K562 (cell line): ENCODE data around the gene PPIL4. TPM values are rescaled to one million over a fixed set of nuclear protein-coding genes. Genes with fewer than 3 reads are reported as not detected.
A peak's percentile ranks its signal among the peaks of the same experiment; 100 is the strongest.

Experiments used
- ATAC-seq: fragments of 200-7000 bp; cut with Tn5 transposase; 3 replicates; pipeline ENCODE4 v1.9.1; 2020; ENCODE audit warnings: moderate library complexity
- BruUV-seq: library from RNA; stranded (reverse); fragments of 400-500 nt; replicated peaks from 2 replicates; lab custom pipeline; 2021; lab: Mats Ljungman, UMichigan
- CTCF ChIA-PET: fragments of 300-600 bp; formaldehyde crosslinking; extraction: SDS; loops from one replicate; lab custom pipeline; 2021; ENCODE audit warnings: low intra/inter-chr PET ratio; lab: Yijun Ruan, JAX
- POLR2A ChIA-PET: fragments of 300-600, 350-650 bp; sonication (Branson Sonifier 250); formaldehyde crosslinking; extraction: SDS; loops from one replicate; lab custom pipeline; 2021; ENCODE audit warnings: antibody characterized with exemption, inconsistent platforms; lab: Yijun Ruan, JAX
- DNase-seq, 4 experiments: peaks; one replicate each; pipeline versions ENCODE4 v3.0.0 to v3.0.0-alpha.2; 2011 to 2018; ENCODE audit warnings: low spot score in 3 of 4, mixed read lengths in 3 of 4; ENCODE audit errors: extremely low read depth in 1 of 4
- FAIRE-seq: peaks from 2 replicates; lab custom pipeline; 2011; peaks lifted over from hg19 to GRCh38; lab: Jason Lieb, UNC
- H2AFZ ChIP-seq: 2 replicates; pipeline ENCODE4 v1.6.0; 2011; ENCODE audit warnings: low read depth, low read length, control low read depth, inconsistent platforms
- H3K27ac ChIP-seq: fragments of 200-600 bp; 3 replicates; pipeline ENCODE4 v1.8.0; 2011; ENCODE audit warnings: low read depth, mild to moderate bottlenecking, control low read depth, inconsistent platforms, low read length, moderate library complexity, mixed read lengths; ENCODE audit errors: extremely low read depth
- H3K27me3 ChIP-seq, 2 experiments: fragments of 300-600 bp in 1 of 2; 2 replicates in 1 of 2; 3 replicates in 1 of 2; pipeline versions ENCODE4 v1.6.0 to v1.8.0; 2011; ENCODE audit warnings: inconsistent platforms in 2 of 2, low read length in 2 of 2, mild to moderate bottlenecking in 1 of 2, mixed read lengths in 1 of 2, moderate library complexity in 1 of 2; ENCODE audit not compliant: control insufficient read depth in 2 of 2, insufficient read depth in 2 of 2
- H3K36me3 ChIP-seq: fragments of 300-600 bp; 3 replicates; pipeline ENCODE4 v1.8.0; 2011; ENCODE audit warnings: mild to moderate bottlenecking, low read length, inconsistent platforms; ENCODE audit not compliant: control insufficient read depth, insufficient read depth
- H3K4me1 ChIP-seq, 2 experiments: fragments of 200-600 bp in 1 of 2; replicated peaks in 1 of 2; 2 replicates in 1 of 2; 3 replicates in 1 of 2; pipeline versions ENCODE4 v1.5.1 to v1.8.0; 2011; ENCODE audit warnings: inconsistent platforms in 2 of 2, low read length in 2 of 2, mild to moderate bottlenecking in 1 of 2, mixed read lengths in 1 of 2, moderate library complexity in 1 of 2; ENCODE audit not compliant: control insufficient read depth in 2 of 2, insufficient read depth in 2 of 2
- H3K4me2 ChIP-seq: 2 replicates; pipeline ENCODE4 v1.6.1; 2011; ENCODE audit warnings: low read length, control low read depth, inconsistent platforms, mixed read lengths; ENCODE audit not compliant: insufficient read depth
- H3K4me3 ChIP-seq: fragments of 200-600 bp; sonication (generic), shearing (Covaris generic); 2 replicates; pipeline ENCODE4 v1.5.1; 2016; ENCODE audit warnings: control low read depth, inconsistent platforms
- H3K79me2 ChIP-seq: fragments of 200-600 bp; 3 replicates; pipeline ENCODE4 v1.8.0; 2011; ENCODE audit warnings: low read length, inconsistent platforms; ENCODE audit not compliant: control insufficient read depth, insufficient read depth
- H3K9ac ChIP-seq, 2 experiments: 2 replicates each; pipeline versions ENCODE4 v1.6.0 to v1.6.1; 2011; ENCODE audit warnings: low read depth in 2 of 2, low read length in 2 of 2, control low read depth in 1 of 2, inconsistent platforms in 1 of 2, mild to moderate bottlenecking in 1 of 2, mixed read lengths in 1 of 2; ENCODE audit not compliant: insufficient read depth in 1 of 2
- H3K9me1 ChIP-seq: one replicate; pipeline ENCODE4 v1.6.0; 2011; ENCODE audit warnings: inconsistent platforms, mild to moderate bottlenecking, low read length, moderate library complexity; ENCODE audit not compliant: control insufficient read depth, insufficient read depth
- H3K9me3 ChIP-seq: replicated peaks from 2 replicates; pipeline ENCODE4 v1.5.1; 2011; ENCODE audit warnings: low read depth, low read length, inconsistent platforms; ENCODE audit not compliant: control insufficient read depth, insufficient read depth
- H4K20me1 ChIP-seq: replicated peaks from 2 replicates; pipeline ENCODE4 v1.6.1; 2011; ENCODE audit warnings: low read length, inconsistent platforms, mixed read lengths; ENCODE audit not compliant: control insufficient read depth, insufficient read depth
- ASH1L ChIP-seq: fragments of 450-650 bp; IDR thresholded peaks from 2 replicates; pipeline ENCODE4 v1.6.1; 2018; ENCODE audit warnings: borderline replicate concordance, mild to moderate bottlenecking, low read depth; ENCODE audit not compliant: partially characterized antibody
- CBFA2T3 ChIP-seq: fragments of 450-650 bp; IDR thresholded peaks from 2 replicates; pipeline ENCODE4 v1.6.1; 2017
- CREM ChIP-seq: IDR thresholded peaks from 2 replicates; pipeline ENCODE4 v1.6.1; 2014; ENCODE audit warnings: antibody characterized with exemption, low read depth
- ESRRA ChIP-seq: fragments of 450-650 bp; IDR thresholded peaks from 2 replicates; pipeline ENCODE4 v1.6.1; 2014; ENCODE audit warnings: low read depth, mild to moderate bottlenecking, moderate library complexity, borderline replicate concordance
- GABPB1 ChIP-seq: sonication (generic); formaldehyde crosslinking; IDR thresholded peaks from 2 replicates; pipeline ENCODE4 v1.8.0; 2022; ENCODE audit warnings: mild to moderate bottlenecking, missing genetic modification reagents
- RB1 ChIP-seq: fragments of 450-650 bp; IDR thresholded peaks from 2 replicates; pipeline ENCODE4 v1.6.1; 2017; ENCODE audit warnings: low read depth, mild to moderate bottlenecking
- RBFOX2 ChIP-seq: fragments of 200-400 bp; formaldehyde crosslinking; IDR thresholded peaks from 2 replicates; pipeline ENCODE4 v1.6.1; 2017; ENCODE audit warnings: low read depth, mild to moderate bottlenecking, low read length, moderate library complexity
- SETDB1 ChIP-seq: IDR thresholded peaks from one replicate; pipeline ENCODE4 v1.6.1; 2012; ENCODE audit warnings: low read length, control low read depth, inconsistent platforms
- SMC3 ChIP-seq: conservative IDR thresholded peaks from 2 replicates; pipeline ENCODE4 v1.6.1; 2011; ENCODE audit warnings: low read depth, low read length, improper control_type of control experiment; ENCODE audit not compliant: insufficient read depth
- SNAPC5 ChIP-seq: fragments of 250-450 bp; sonication (Bioruptor Pico); IDR thresholded peaks from 2 replicates; pipeline ENCODE4 v1.8.0; 2021; ENCODE audit warnings: moderate library complexity, mild to moderate bottlenecking, inconsistent platforms
- SREBF1 ChIP-seq: fragments of 150-350 bp; IDR thresholded peaks from 2 replicates; pipeline ENCODE4 v1.6.1; 2014; ENCODE audit warnings: antibody characterized with exemption, low read depth, low read length, borderline replicate concordance
- ZEB2 ChIP-seq: fragments of 450-650 bp; IDR thresholded peaks from 2 replicates; pipeline ENCODE4 v1.6.1; 2016
- ZNF165 ChIP-seq: fragments of 250-450 bp; sonication (Bioruptor Pico); IDR thresholded peaks from 2 replicates; pipeline ENCODE4 v1.4.0; 2020; ENCODE audit warnings: borderline replicate concordance
- ZNF184 ChIP-seq: sonication (generic); formaldehyde crosslinking; IDR thresholded peaks from 2 replicates; pipeline ENCODE4 v1.5.0; 2020; ENCODE audit warnings: missing genetic modification reagents
- ZNF224 ChIP-seq: sonication (generic); formaldehyde crosslinking; IDR thresholded peaks from 2 replicates; pipeline ENCODE4 v1.8.0; 2022; ENCODE audit warnings: mild to moderate bottlenecking, missing genetic modification reagents
- ZNF24 ChIP-seq: fragments of 450-650 bp; IDR thresholded peaks from 2 replicates; pipeline ENCODE4 v1.6.1; 2016
- ZNF518B ChIP-seq: fragments of 250-450 bp; sonication (Bioruptor Pico); IDR thresholded peaks from 2 replicates; pipeline ENCODE4 v1.5.0; 2021; ENCODE audit warnings: mild to moderate bottlenecking, moderate library complexity
- ZNF551 ChIP-seq: fragments of 250-450 bp; sonication (Bioruptor Pico); IDR thresholded peaks from 2 replicates; pipeline ENCODE4 v1.5.0; 2021; ENCODE audit warnings: mild to moderate bottlenecking, moderate library complexity
- ZNF707 ChIP-seq: fragments of 250-450 bp; sonication (Bioruptor Pico); conservative IDR thresholded peaks from 2 replicates; pipeline ENCODE4 v1.8.0; 2022; ENCODE audit warnings: inconsistent platforms, mild to moderate bottlenecking, moderate library complexity
- ZNF780A ChIP-seq: fragments of 250-450 bp; sonication (Bioruptor Pico); IDR thresholded peaks from 2 replicates; pipeline ENCODE4 v1.5.0; 2021; ENCODE audit warnings: mild to moderate bottlenecking
- WGBS: fragments of 100-300 bp; shearing (Covaris generic); methylation state at CpG from one replicate; pipeline ENCODE4 v1.1.6; 2016; ENCODE audit warnings: low coverage, mixed read lengths; ENCODE audit not compliant: insufficient coverage; ENCODE audit errors: missing lambda C conversion rate; 5-methylcytosine and 5-hydroxymethylcytosine counted together
- in situ Hi-C: fragments of 300-500 bp; cut with MboI; formaldehyde crosslinking; loops from 4 replicates; pipeline ENCODE4 v1.15.0; 2018; ENCODE audit warnings: inconsistent platforms, mixed read lengths
- intact Hi-C: fragments of 100-400 bp; cut with micrococcal nuclease; formaldehyde crosslinking; loops from 2 replicates; pipeline ENCODE4 v1.14.2; 2022
- polyA plus RNA-seq, 8 experiments: library from polyadenylated mRNA; depleted of rRNA in 4 of 8; stranded (reverse) in 5 of 8; unstranded in 3 of 8; fragments of >200 nt; fragmentation: Nextera tagmentation in 2 of 8; fragmentation: Illumina TruSeq in 1 of 8; extraction: Ambion mirVana in 2 of 8; extraction: Trizol in 1 of 8; gene quantifications; 2 replicates each; pipeline versions ENCODE4 v1.2.1 to v1.2.3, GENCODE V29; 2011 to 2014; ENCODE audit warnings: inconsistent platforms in 1 of 8, missing spikeins in 1 of 8
- total RNA-seq, 7 experiments: library from RNA; depleted of rRNA in 6 of 7; stranded (reverse); fragments of >200 nt in 6 of 7; fragmentation: Illumina TruSeq in 2 of 7; extraction: Trizol in 2 of 7; gene quantifications; 2 replicates each; pipeline versions ENCODE4 v1.2.1 to v1.2.3, GENCODE V29; 2011 to 2021; ENCODE audit warnings: low replicate concordance in 1 of 7

The PPIL4 gene
- total and polyA plus RNA-seq, 9 of the 15 experiments (the other 6 are each of a cell fraction or from before 2014, with no cell fraction given): 14.5 to 55.2 (median 45.9) TPM

DNA sequence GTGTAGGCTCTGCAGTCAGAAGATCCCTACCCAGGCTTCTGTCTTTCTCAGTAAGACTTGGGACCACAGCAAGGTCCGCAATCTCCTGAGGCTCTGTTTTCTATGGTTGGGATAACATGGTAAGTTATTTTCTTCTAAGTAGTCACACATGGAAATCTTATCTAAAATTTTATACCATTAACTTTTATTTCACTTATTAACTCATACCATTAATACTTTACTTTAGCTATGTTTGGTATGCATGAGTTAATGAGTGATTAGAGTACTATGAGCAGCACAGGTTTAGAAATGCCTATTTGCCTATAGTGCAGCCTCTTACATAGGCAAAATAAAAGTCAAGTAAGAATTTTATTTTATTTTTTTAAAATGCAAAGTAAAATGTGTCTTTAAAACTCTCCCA, 47.6 kb upstream of the PPIL4 start:
- in situ Hi-C loops: no loop called here
- Histone ChIP-seq H4K20me1 (no peaks in the 10 kb centered on the region), H3K36me3 (peaks cover 67% of the 10 kb centered on the region), H3K4me3 (no peak overlapping the region), H3K9me3 (no peaks in the 10 kb centered on the region), H3K9me1 (no peaks in the 10 kb centered on the region), H3K27ac (no peak overlapping the region), H3K27me3 (no peaks in the 10 kb centered on the region), H3K4me2 (no peak overlapping the region), H3K79me2 (no peaks in the 10 kb centered on the region), H3K4me1 (no peaks in the 10 kb centered on the region), H3K9ac (no peak overlapping the region), H2AFZ (no peak overlapping the region)
- WGBS: 91% methylated on average over 1 of the region's 1 CpG
- intact Hi-C loops: no loop called here
- BruUV-seq: no TSS peak
- peak; percentile 23; the same call in 1 of the 3 replicates for ATAC-seq
- CTCF ChIA-PET: no interaction called here
- DNase-seq: no peak
- TF ChIP-seq SREBF1: no peak
- no peak for TF ChIP-seq ZNF24
- TF ChIP-seq RBFOX2: no peak
- no peak for TF ChIP-seq ZNF224 (CRISPR knock-in tag)
- TF ChIP-seq RB1: no peak
- no peak for TF ChIP-seq CREM
- TF ChIP-seq SETDB1: no peak
- no peak for TF ChIP-seq GABPB1
- TF ChIP-seq ESRRA: no peak
- no peak for TF ChIP-seq ZNF165 (CRISPR knock-in tag)
- TF ChIP-seq ZNF551: no peak
- no peak for TF ChIP-seq ASH1L
- no peak for TF ChIP-seq ZNF780A
- TF ChIP-seq SMC3: no peak
- no peak for TF ChIP-seq ZEB2
- no peak for TF ChIP-seq SNAPC5
- no peak for TF ChIP-seq ZNF707 (CRISPR knock-in tag)
- TF ChIP-seq ZNF518B (CRISPR knock-in tag): no peak
- TF ChIP-seq ZNF184: no peak
- no peak for TF ChIP-seq CBFA2T3
- no peak for FAIRE-seq
- POLR2A ChIA-PET: interaction anchor here (0.8 to 1.2 kb wide), 3 partner anchors 9 to 16 kb away, joined by 3 to 6 read pairs (median 3); no protein-coding TSS in a partner anchor
